A549 (cell line): ENCODE measurements around the gene ATP6V1G3. TPM values are rescaled to one million over a fixed set of nuclear protein-coding genes. Genes with fewer than 3 reads are reported as not detected.

Experiments
- polyA plus RNA-seq, 4 experiments: library from polyadenylated mRNA; depleted of rRNA in 3 of 4; stranded (reverse); fragments of >200 nt; fragmentation: RNase III in 1 of 4; extraction: RNeasy Plus Mini Kit Qiagen cat#74134 plus additional on column Dnase treatment in 1 of 4; gene quantifications; 2 replicates in 3 of 4; 3 replicates in 1 of 4; pipeline ENCODE4 v1.2.3, GENCODE V29; 2011 to 2017

ATP6V1G3 gene
- polyA plus RNA-seq, 2 of the 4 experiments (the other 2 are of a cell fraction), result not detected

Other genes starting within 250 kb of the ATP6V1G3 start
- gene PTPRC, start 98.4 kb upstream of the ATP6V1G3 start, polyA plus RNA-seq (2011; rRNA removed), result not detected in 2 replicates
- not detected in 3 replicates for gene PTPRC, start 98.4 kb upstream of the ATP6V1G3 start, polyA plus RNA-seq (2017; fragmentation: RNase III; extraction: RNeasy Plus Mini Kit Qiagen cat#74134 plus additional on column Dnase treatment)